WTC11 (cell line): Measurements from ENCODE around the gene TBC1D21. TPM values are rescaled to one million over a fixed set of nuclear protein-coding genes. Genes with fewer than 3 reads are reported as not detected.

ENCODE experiments used
- ATAC-seq: fragments of 200-7000 bp; cut with Tn5 transposase; 2 replicates; pipeline ENCODE4 v1.10.0; 2021; ENCODE audit warnings: mild to moderate bottlenecking, moderate library complexity
- CTCF ChIA-PET: fragments of 300-600 bp; sonication (Branson Sonifier 250); formaldehyde crosslinking; loops from one replicate; lab custom pipeline; 2021; ENCODE audit warnings: antibody characterized with exemption; lab: Charles Lee
- POLR2A ChIA-PET: fragments of 350-600 bp; sonication (Branson Sonifier 250); formaldehyde crosslinking; loops from one replicate; lab custom pipeline; 2021; ENCODE audit warnings: antibody characterized with exemption; lab: Charles Lee
- DNase-seq: peaks from one replicate; pipeline ENCODE4 v3.0.0; 2021; ENCODE audit warnings: low spot score
- H3K27ac Mint-ChIP-seq: 2 replicates; pipeline ENCODE4 v1.8.0; 2021; ENCODE audit warnings: mixed read lengths
- H3K27me3 Mint-ChIP-seq: 2 replicates; pipeline ENCODE4 v1.8.0; 2021; ENCODE audit warnings: low read depth, mild to moderate bottlenecking, moderate library complexity, mixed read lengths
- H3K36me3 Mint-ChIP-seq: 2 replicates; pipeline ENCODE4 v1.8.0; 2021; ENCODE audit warnings: mixed read lengths
- H3K4me1 Mint-ChIP-seq: 2 replicates; pipeline ENCODE4 v1.8.0; 2022; ENCODE audit warnings: mixed read lengths
- H3K4me3 Mint-ChIP-seq: 2 replicates; pipeline ENCODE4 v1.8.0; 2021; ENCODE audit warnings: mild to moderate bottlenecking, moderate library complexity, mixed read lengths
- H3K9me3 Mint-ChIP-seq: 2 replicates; pipeline ENCODE4 v1.8.0; 2021; ENCODE audit warnings: mixed read lengths
- CREM ChIP-seq: sonication (generic); formaldehyde crosslinking; IDR thresholded peaks from 2 replicates; pipeline ENCODE4 v1.8.1; 2022; ENCODE audit warnings: mild to moderate bottlenecking, missing genetic modification reagents, moderate library complexity
- ELF4 ChIP-seq: sonication (generic); formaldehyde crosslinking; IDR thresholded peaks from 2 replicates; pipeline ENCODE4 v1.8.1; 2022; ENCODE audit warnings: low read depth, mild to moderate bottlenecking, moderate library complexity, missing genetic modification reagents
- ESRRA ChIP-seq: sonication (generic); formaldehyde crosslinking; IDR thresholded peaks from 2 replicates; pipeline ENCODE4 v1.8.1; 2022; ENCODE audit warnings: mild to moderate bottlenecking, missing genetic modification reagents, borderline replicate concordance
- NFE2L1 ChIP-seq: sonication (generic); formaldehyde crosslinking; IDR thresholded peaks from 2 replicates; pipeline ENCODE4 v1.8.1; 2023; ENCODE audit warnings: missing genetic modification reagents
- NFYB ChIP-seq: sonication (generic); formaldehyde crosslinking; conservative IDR thresholded peaks from 2 replicates; pipeline ENCODE4 v1.8.0; 2022; ENCODE audit warnings: low read depth, missing genetic modification reagents
- NR1H2 ChIP-seq: sonication (generic); formaldehyde crosslinking; IDR thresholded peaks from 2 replicates; pipeline ENCODE4 v1.9.0; 2021; ENCODE audit warnings: mild to moderate bottlenecking, moderate library complexity, missing genetic modification reagents
- NR2C2 ChIP-seq: sonication (generic); formaldehyde crosslinking; IDR thresholded peaks from 2 replicates; pipeline ENCODE4 v1.8.0; 2022; ENCODE audit warnings: mild to moderate bottlenecking, missing genetic modification reagents
- SMAD4 ChIP-seq: sonication (generic); formaldehyde crosslinking; IDR thresholded peaks from 2 replicates; pipeline ENCODE4 v1.8.0; 2022; ENCODE audit warnings: mild to moderate bottlenecking, missing genetic modification reagents
- TEAD4 ChIP-seq: sonication (generic); formaldehyde crosslinking; IDR thresholded peaks from 2 replicates; pipeline ENCODE4 v1.8.0; 2022; ENCODE audit warnings: mild to moderate bottlenecking, missing genetic modification reagents
- ZNF138 ChIP-seq: sonication (generic); formaldehyde crosslinking; conservative IDR thresholded peaks from 2 replicates; pipeline ENCODE4 v1.8.1; 2022; ENCODE audit warnings: mild to moderate bottlenecking, moderate library complexity, missing genetic modification reagents
- ZNF219 ChIP-seq: sonication (generic); formaldehyde crosslinking; IDR thresholded peaks from 2 replicates; pipeline ENCODE4 v1.8.0; 2023; ENCODE audit warnings: missing genetic modification reagents, mild to moderate bottlenecking, borderline replicate concordance
- ZNF263 ChIP-seq: sonication (generic); formaldehyde crosslinking; IDR thresholded peaks from 2 replicates; pipeline ENCODE4 v1.8.1; 2022; ENCODE audit warnings: low read depth, mild to moderate bottlenecking, moderate library complexity, missing genetic modification reagents
- ZNF416 ChIP-seq: fragments of 250-450 bp; sonication (Bioruptor Pico); IDR thresholded peaks from 2 replicates; pipeline ENCODE4 v1.9.0; 2021; ENCODE audit warnings: mild to moderate bottlenecking, inconsistent platforms
- total RNA-seq: library from RNA; stranded (reverse); gene quantifications from 3 replicates; pipeline ENCODE4 v1.2.3, GENCODE V29; 2021
- TF ChIP-seq, protein P1 (sequence below): sonication (generic); formaldehyde crosslinking; IDR thresholded peaks from 2 replicates; pipeline ENCODE4 v1.8.0; 2023; ENCODE audit warnings: missing genetic modification reagents
- TF ChIP-seq, protein P2 (sequence below): sonication (generic); formaldehyde crosslinking; IDR thresholded peaks from 2 replicates; pipeline ENCODE4 v1.8.0; 2022; ENCODE audit warnings: mild to moderate bottlenecking, missing genetic modification reagents
- TF ChIP-seq, protein P3 (sequence below): sonication (generic); formaldehyde crosslinking; IDR thresholded peaks from 2 replicates; pipeline ENCODE4 v1.8.0; 2022; ENCODE audit warnings: mild to moderate bottlenecking, missing genetic modification reagents
- TF ChIP-seq, protein P4 (sequence below): sonication (generic); formaldehyde crosslinking; IDR thresholded peaks from 2 replicates; pipeline ENCODE4 v1.8.1; 2022; ENCODE audit warnings: low read depth, missing genetic modification reagents, borderline replicate concordance
- TF ChIP-seq, protein P5 (sequence below): sonication (generic); formaldehyde crosslinking; IDR thresholded peaks from 2 replicates; pipeline ENCODE4 v1.8.0; 2023; ENCODE audit warnings: missing genetic modification reagents, mild to moderate bottlenecking, borderline replicate concordance
- TF ChIP-seq, protein P6 (sequence below): sonication (generic); formaldehyde crosslinking; IDR thresholded peaks from 2 replicates; pipeline ENCODE4 v1.8.1; 2023; ENCODE audit warnings: mild to moderate bottlenecking, missing genetic modification reagents, borderline replicate concordance

Gene TBC1D21
- total RNA-seq, 1 experiment from 2014 or later: not detected

DNA sequence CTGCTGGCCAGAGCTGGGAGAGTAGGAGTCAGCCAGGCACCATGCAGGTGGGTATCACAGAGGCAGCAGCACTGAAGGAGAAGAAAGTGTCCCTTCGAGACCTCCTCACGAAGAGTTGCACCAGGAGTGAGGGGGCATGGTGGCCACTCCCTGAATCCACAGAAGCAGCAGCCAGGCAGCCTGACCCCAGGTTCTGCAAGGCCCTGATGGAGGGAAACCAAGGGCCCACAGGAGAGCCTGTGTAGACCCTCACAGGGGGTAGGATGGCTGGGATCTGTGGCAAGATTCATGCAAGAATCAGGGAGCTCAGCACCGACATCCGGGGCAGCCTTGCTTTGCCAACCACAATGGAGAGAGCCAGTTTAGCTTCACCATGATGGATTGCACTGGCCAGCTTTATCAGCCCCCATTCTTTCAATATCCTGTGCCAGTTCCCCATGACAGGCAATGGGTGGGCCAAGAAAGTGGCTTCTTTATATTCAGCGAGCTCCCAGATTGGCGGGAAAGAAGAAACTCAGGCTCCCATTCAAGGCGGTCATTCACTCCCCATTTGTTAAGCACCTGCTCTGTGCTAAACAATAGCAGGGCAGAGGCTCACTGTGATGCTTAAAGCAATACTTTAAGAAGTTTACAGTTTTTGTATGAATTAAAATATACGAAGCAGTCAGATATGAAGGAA, 33.5 kb upstream of the TBC1D21 start (continued):
- TF ChIP-seq, protein P1, sequence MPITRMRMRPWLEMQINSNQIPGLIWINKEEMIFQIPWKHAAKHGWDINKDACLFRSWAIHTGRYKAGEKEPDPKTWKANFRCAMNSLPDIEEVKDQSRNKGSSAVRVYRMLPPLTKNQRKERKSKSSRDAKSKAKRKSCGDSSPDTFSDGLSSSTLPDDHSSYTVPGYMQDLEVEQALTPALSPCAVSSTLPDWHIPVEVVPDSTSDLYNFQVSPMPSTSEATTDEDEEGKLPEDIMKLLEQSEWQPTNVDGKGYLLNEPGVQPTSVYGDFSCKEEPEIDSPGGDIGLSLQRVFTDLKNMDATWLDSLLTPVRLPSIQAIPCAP (CRISPR knock-in tag): no peak
- TF ChIP-seq, protein P2, sequence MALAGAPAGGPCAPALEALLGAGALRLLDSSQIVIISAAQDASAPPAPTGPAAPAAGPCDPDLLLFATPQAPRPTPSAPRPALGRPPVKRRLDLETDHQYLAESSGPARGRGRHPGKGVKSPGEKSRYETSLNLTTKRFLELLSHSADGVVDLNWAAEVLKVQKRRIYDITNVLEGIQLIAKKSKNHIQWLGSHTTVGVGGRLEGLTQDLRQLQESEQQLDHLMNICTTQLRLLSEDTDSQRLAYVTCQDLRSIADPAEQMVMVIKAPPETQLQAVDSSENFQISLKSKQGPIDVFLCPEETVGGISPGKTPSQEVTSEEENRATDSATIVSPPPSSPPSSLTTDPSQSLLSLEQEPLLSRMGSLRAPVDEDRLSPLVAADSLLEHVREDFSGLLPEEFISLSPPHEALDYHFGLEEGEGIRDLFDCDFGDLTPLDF: no peak
- TF ChIP-seq, protein P3, sequence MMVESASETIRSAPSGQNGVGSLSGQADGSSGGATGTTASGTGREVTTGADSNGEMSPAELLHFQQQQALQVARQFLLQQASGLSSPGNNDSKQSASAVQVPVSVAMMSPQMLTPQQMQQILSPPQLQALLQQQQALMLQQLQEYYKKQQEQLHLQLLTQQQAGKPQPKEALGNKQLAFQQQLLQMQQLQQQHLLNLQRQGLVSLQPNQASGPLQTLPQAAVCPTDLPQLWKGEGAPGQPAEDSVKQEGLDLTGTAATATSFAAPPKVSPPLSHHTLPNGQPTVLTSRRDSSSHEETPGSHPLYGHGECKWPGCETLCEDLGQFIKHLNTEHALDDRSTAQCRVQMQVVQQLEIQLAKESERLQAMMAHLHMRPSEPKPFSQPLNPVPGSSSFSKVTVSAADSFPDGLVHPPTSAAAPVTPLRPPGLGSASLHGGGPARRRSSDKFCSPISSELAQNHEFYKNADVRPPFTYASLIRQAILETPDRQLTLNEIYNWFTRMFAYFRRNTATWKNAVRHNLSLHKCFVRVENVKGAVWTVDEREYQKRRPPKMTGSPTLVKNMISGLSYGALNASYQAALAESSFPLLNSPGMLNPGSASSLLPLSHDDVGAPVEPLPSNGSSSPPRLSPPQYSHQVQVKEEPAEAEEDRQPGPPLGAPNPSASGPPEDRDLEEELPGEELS (CRISPR knock-in tag): no peak
- TF ChIP-seq CREM (CRISPR knock-in tag) (no peak), ELF4 (CRISPR knock-in tag) (no peak), ZNF138 (CRISPR knock-in tag) (no peak)

DNA sequence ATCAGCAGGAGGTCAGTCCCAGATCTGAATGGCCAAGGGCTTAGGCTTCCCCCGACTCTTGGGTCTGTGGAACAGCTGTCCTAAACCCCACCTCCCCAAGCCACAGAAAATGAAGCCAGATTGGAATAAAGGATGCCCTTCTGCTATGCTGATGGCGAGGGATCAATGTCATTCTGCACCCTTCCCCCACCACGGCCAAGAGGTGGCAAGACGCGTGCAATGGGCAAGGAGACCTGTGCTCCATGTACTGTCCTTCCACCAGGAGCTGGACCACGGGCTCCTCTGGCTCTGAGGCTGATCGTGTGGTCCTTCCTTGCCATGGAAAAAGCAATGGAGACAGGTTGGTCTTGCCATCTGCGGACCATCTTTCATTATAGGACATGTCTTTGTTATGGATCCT, 32.6 kb upstream of the TBC1D21 start:
- H3K27ac Mint-ChIP-seq: no peak overlapping the region
- POLR2A ChIA-PET: no interaction called here
- no peak overlapping the region for H3K4me3 Mint-ChIP-seq
- DNase-seq: no peak
- ATAC-seq: no peak
- peaks cover 22% of the 10 kb centered on the region for H3K4me1 Mint-ChIP-seq
- H3K9me3 Mint-ChIP-seq: peaks cover 4% of the 10 kb centered on the region
- CTCF ChIA-PET: interaction anchor here (0.5 to 1.9 kb wide), 2 partner anchors 136 to 165 kb away, joined by 5 read pairs; no protein-coding TSS in a partner anchor
- peaks cover 4% of the 10 kb centered on the region; the same call in 1 of the 2 replicates for H3K27me3 Mint-ChIP-seq
- no peaks in the 10 kb centered on the region for H3K36me3 Mint-ChIP-seq
- TF ChIP-seq, protein P4, sequence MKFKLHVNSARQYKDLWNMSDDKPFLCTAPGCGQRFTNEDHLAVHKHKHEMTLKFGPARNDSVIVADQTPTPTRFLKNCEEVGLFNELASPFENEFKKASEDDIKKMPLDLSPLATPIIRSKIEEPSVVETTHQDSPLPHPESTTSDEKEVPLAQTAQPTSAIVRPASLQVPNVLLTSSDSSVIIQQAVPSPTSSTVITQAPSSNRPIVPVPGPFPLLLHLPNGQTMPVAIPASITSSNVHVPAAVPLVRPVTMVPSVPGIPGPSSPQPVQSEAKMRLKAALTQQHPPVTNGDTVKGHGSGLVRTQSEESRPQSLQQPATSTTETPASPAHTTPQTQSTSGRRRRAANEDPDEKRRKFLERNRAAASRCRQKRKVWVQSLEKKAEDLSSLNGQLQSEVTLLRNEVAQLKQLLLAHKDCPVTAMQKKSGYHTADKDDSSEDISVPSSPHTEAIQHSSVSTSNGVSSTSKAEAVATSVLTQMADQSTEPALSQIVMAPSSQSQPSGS: no peak
- TF ChIP-seq, protein P5, sequence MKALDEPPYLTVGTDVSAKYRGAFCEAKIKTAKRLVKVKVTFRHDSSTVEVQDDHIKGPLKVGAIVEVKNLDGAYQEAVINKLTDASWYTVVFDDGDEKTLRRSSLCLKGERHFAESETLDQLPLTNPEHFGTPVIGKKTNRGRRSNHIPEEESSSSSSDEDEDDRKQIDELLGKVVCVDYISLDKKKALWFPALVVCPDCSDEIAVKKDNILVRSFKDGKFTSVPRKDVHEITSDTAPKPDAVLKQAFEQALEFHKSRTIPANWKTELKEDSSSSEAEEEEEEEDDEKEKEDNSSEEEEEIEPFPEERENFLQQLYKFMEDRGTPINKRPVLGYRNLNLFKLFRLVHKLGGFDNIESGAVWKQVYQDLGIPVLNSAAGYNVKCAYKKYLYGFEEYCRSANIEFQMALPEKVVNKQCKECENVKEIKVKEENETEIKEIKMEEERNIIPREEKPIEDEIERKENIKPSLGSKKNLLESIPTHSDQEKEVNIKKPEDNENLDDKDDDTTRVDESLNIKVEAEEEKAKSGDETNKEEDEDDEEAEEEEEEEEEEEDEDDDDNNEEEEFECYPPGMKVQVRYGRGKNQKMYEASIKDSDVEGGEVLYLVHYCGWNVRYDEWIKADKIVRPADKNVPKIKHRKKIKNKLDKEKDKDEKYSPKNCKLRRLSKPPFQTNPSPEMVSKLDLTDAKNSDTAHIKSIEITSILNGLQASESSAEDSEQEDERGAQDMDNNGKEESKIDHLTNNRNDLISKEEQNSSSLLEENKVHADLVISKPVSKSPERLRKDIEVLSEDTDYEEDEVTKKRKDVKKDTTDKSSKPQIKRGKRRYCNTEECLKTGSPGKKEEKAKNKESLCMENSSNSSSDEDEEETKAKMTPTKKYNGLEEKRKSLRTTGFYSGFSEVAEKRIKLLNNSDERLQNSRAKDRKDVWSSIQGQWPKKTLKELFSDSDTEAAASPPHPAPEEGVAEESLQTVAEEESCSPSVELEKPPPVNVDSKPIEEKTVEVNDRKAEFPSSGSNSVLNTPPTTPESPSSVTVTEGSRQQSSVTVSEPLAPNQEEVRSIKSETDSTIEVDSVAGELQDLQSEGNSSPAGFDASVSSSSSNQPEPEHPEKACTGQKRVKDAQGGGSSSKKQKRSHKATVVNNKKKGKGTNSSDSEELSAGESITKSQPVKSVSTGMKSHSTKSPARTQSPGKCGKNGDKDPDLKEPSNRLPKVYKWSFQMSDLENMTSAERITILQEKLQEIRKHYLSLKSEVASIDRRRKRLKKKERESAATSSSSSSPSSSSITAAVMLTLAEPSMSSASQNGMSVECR (CRISPR knock-in tag): no peak
- TF ChIP-seq, protein P6, sequence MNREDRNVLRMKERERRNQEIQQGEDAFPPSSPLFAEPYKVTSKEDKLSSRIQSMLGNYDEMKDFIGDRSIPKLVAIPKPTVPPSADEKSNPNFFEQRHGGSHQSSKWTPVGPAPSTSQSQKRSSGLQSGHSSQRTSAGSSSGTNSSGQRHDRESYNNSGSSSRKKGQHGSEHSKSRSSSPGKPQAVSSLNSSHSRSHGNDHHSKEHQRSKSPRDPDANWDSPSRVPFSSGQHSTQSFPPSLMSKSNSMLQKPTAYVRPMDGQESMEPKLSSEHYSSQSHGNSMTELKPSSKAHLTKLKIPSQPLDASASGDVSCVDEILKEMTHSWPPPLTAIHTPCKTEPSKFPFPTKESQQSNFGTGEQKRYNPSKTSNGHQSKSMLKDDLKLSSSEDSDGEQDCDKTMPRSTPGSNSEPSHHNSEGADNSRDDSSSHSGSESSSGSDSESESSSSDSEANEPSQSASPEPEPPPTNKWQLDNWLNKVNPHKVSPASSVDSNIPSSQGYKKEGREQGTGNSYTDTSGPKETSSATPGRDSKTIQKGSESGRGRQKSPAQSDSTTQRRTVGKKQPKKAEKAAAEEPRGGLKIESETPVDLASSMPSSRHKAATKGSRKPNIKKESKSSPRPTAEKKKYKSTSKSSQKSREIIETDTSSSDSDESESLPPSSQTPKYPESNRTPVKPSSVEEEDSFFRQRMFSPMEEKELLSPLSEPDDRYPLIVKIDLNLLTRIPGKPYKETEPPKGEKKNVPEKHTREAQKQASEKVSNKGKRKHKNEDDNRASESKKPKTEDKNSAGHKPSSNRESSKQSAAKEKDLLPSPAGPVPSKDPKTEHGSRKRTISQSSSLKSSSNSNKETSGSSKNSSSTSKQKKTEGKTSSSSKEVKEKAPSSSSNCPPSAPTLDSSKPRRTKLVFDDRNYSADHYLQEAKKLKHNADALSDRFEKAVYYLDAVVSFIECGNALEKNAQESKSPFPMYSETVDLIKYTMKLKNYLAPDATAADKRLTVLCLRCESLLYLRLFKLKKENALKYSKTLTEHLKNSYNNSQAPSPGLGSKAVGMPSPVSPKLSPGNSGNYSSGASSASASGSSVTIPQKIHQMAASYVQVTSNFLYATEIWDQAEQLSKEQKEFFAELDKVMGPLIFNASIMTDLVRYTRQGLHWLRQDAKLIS (CRISPR knock-in tag): no peak
- TF ChIP-seq SMAD4 (CRISPR knock-in tag): no peak
- TF ChIP-seq ZNF219 (CRISPR knock-in tag): no peak
- no peak for TF ChIP-seq TEAD4 (CRISPR knock-in tag)
- no peak for TF ChIP-seq NFYB (CRISPR knock-in tag)
- TF ChIP-seq ZNF416 (CRISPR knock-in tag): no peak
- no peak for TF ChIP-seq NR2C2
- TF ChIP-seq NR1H2 (CRISPR knock-in tag): no peak
- TF ChIP-seq NFE2L1 (CRISPR knock-in tag): no peak
- TF ChIP-seq ZNF263: no peak
- TF ChIP-seq ESRRA: no peak
